NT2/D1 (cell line): ENCODE results near the gene MCTP1.

Experiments
- SUZ12 ChIP-seq: IDR thresholded peaks from 2 replicates; pipeline ENCODE4 v1.6.1; 2011; ENCODE audit not compliant: insufficient read length, insufficient read depth; ENCODE audit errors: extremely low read depth
- YY1 ChIP-seq: IDR thresholded peaks from 2 replicates; pipeline ENCODE4 v1.6.1; 2011; ENCODE audit not compliant: insufficient read length, insufficient read depth
- ZNF274 ChIP-seq: IDR thresholded peaks from 2 replicates; pipeline ENCODE4 v1.6.1; 2011; ENCODE audit warnings: mild to moderate bottlenecking, low read depth, low read length

- no peak for TF ChIP-seq YY1
- no peak for TF ChIP-seq SUZ12
- no peak for TF ChIP-seq ZNF274
Measured at GRCh38 chr5:95022967-95023695, 261.8 kb downstream of the MCTP1 start.
